COLO829 (cell line): ENCODE data around the gene ATXN10.

Source experiments
- DNase-seq: peaks from one replicate; pipeline ENCODE4 v3.0.0; 2012; ENCODE audit warnings: low spot score

Gene ATXN10

GRCh38 chr22:45757936-45758335 lies 86.3 kb downstream of the ATXN10 start:
- no peak for DNase-seq

GRCh38 chr22:45758603-45759002 lies 87.0 kb downstream of the ATXN10 start:
- no peak for DNase-seq

- DNase-seq: no peak
These were observed 89.0 kb downstream of the ATXN10 start for GRCh38 chr22:45760682-45761081.

DNA sequence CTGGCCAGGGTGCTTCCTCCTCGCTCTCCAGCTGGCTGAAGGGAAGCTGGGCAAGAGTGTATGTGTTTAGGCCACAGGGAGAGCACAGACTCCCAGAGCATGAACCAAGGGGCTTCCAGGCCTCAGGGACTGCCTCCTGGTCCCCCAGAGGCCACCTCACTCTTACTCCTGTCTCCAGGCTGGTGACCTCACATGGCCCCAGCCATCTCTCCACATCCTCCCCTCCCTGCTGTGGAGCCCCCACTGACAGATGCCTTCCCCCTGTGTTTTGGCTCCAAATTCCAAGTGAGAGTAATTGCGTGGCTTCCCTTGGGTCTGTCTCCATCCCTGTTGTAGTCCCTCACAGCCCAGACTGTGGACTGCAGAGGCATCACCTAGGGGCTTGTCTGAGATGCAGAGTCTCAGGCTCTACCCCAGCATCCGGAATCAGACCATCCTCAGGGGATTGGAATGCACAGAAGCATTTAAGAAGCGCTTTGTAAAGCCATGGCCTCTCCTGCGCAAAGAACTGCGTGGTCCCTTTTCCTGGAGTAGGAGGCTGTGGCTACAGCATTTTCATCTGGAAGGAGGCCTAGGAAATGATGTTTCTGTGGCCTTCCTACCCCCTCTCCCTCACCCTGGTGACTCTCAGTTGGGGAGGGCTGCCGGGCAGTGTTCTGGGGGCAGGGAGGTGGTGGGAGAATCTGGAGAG lies 91.1 kb downstream of the ATXN10 start:
- no peak for DNase-seq

GRCh38 chr22:45763236-45763624 lies 91.6 kb downstream of the ATXN10 start:
- no peak for DNase-seq

DNA sequence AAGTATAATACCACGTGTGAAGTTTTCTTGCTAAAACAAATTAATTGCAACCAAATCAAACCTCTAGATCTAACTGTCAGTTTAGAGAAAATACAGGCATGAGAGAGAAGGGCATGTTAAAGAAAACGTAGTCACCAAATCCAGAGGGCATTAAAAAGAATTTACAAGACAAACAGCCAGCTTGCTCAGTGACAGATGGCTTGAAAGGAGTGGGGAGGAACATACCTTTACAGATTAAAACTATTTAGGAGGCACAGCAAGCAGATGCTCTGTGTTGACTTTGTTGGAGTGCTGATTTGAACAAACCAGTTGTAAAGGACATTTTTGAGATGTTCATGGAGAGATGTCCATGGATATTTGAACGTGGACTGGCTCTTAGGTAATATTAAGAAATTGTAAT lies 96.9 kb downstream of the ATXN10 start:
- no peak for DNase-seq

- DNase-seq: no peak
These were observed 98.1 kb downstream of the ATXN10 start for GRCh38 chr22:45769569-45770210.

DNA sequence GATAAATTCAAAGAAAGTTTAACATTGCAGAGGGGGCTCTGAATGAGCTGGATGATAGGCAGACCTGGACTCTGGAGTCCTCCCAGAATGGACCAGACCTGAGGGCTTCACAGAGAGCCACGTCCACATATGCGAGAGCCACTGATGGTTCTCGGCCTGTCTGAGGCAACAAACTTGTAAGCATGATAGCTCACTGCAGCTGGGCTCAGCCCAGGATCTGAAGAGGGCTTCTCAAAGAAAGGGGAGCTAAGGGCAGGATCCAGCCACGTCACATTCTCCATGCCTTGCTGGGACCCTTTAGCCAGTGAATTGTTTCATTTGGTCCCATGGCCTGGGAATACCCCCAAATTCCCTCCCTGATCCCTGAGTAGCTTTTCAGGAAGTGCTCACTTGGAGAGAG lies 98.9 kb downstream of the ATXN10 start:
- DNase-seq: no peak

GRCh38 chr22:45771057-45771456 lies 99.4 kb downstream of the ATXN10 start:
- DNase-seq: no peak

DNA sequence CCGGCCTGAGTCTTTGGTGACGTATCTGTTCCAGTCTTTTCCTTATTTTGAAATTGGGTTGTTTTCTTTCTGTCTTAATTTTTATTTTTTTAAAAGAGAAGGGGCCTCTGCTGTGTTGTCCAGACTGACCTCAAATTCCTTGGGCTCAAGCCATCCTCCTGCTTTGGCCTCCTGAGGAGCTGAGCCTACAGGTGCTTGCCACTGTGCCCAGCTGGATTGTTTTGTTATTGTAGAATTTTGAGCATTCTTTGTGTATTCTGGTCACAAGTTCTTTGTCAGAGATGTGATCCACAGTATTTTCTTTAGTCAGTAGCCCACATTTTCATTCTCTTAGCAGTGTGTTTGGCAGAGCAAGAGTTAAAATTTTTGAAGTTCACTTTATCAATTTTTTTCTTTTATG lies 100.1 kb downstream of the ATXN10 start:
- no peak for DNase-seq

DNA sequence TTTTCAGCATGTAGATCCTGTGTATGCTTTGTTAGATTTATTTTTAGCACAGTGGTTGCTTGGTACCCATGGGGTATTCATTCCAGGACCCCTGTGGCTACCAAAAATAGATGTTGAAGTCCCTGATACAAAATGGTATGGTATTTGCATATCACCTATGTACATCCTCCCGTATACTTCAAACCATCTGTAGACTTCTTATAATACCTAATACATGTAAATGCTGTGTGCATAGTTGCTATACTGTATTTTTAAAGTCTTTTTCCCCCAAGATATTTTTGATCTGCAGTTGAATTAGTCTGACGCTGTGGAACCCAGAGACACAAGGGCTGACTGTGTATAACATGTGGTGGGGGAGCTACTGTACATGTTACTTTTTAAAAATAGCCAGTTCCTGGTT lies 101.1 kb downstream of the ATXN10 start:
- DNase-seq: no peak

- no peak for DNase-seq
These were observed 102.5 kb downstream of the ATXN10 start for GRCh38 chr22:45774001-45774670.

DNA sequence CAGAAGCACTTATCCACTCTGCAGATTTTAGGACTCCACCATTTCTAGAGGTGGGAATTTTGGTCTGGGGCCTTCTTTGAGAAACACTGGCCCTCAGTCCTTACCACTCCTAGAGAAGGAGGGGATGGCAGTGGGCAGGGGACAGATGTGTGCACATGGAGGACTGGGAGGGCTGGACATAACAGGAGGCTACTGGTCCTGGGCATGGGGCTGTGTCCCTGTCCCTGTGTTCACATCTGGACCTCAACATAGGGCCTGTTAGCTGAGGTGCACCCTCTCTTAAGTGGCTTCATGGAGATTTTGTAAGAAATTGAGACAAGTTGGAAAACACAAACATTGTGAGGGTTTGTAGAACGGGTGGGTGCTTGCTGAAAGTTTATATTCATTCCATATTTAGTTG lies 103.4 kb downstream of the ATXN10 start:
- no peak for DNase-seq

GRCh38 chr22:45775569-45776312 lies 104.1 kb downstream of the ATXN10 start:
- no peak for DNase-seq

GRCh38 chr22:45776313-45776585 lies 104.6 kb downstream of the ATXN10 start:
- no peak for DNase-seq

DNA sequence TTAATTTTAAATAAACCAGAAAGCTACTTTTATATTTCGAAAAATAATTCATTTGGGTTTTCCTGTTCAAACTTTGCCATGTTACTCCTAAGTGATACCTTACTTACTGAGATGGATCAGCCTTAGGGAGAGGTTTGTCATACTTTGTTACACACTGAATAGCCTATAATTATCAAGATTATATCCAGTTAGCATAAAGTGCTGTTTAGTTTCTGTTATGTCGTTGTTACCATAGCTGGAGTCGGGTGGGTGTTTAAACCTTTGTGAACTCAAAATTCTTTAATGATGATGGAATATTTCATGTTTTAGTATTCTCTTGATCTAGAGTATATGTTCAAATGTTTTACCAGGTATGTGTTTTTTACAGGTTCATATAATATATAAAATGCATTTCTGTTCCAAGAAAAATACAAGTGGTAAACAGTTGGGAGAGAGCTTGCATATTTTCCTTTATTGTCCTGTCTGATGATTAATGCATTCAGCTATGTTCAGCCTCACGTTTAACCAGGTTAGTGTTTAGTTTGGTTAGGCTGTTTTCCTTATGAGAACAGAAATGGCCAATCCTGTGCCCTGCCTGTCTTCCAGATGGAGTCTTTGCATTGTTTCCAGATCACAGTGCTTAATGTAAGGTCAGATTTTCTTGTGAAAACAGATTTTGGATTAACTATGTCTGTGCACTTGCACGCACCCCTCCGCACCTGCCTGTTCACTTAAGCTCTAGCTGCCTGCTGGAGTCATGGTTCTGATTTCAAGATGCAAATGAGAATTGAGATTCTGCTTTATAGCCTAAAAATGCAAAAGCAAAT lies 105.6 kb downstream of the ATXN10 start:
- no peak for DNase-seq

DNA sequence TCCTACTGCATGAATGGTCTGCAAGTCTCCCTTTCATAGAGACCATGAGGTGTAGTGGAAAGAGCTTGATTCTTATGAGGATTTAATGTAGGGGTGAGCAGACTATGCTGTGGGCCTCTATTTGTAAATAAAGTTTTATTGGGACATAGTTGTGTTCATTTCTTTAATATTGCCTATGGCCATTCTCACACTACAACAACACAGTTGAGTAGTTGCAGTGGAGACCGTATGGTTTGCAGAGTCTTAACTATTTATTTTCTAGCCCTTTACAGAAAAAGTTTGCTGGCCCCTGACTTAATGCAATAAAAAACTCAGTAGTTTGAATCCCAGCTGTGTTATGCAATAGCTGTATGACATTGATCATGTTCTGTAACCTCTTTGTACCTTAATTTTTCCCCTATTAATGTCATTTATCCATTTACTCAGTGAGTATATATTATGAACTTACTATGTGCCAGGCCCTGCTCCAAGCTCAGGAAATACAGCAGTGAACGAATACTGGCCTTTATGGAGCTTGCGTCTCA lies 106.3 kb downstream of the ATXN10 start:
- no peak for DNase-seq

- no peak for DNase-seq
These were observed 109.8 kb downstream of the ATXN10 start for GRCh38 chr22:45781459-45781858.

DNA sequence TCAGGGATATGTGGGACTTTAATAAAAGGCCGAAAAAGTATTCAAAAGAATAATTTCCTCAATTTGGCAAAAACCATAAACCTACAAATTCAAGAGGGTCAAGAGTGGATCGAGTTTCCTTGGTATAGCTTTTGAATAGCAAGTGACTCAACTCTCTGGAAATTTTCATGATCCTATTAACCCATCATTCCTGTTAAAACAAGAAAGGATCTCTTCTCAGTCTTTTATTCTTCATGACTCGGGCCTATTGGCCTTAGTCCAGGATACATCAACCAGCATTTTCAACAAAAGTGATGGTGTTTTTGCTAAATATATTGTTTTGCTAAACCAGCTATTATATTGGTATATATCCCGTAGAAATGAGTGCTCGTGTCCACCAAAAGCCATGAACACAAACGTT lies 110.3 kb downstream of the ATXN10 start:
- peak; percentile 25 for DNase-seq

- no peak for DNase-seq
These were observed 111.4 kb downstream of the ATXN10 start for GRCh38 chr22:45783021-45783420.

DNA sequence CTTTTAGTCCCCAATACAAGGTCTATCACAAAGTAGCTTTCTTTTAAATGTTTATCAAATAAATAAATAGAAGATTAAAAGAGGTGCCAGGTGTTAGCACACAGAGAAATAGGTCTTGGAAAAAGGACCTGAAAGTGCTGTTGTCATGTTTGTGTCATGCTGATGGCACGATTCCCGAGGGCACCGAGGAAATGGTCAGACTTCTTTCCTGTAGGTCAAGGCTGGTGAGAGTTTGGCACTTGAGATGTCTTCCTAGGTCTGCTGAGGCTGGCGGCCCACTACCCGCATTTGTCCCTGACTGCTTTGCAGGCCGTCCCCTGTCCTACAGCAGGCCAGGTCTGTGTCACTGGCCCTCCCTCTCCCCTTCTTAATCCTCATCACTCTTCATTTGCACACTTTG lies 112.1 kb downstream of the ATXN10 start:
- DNase-seq: no peak
